CD4-positive, alpha-beta T cell treated with Interleukin-6 for 4 hours (primary cell): ENCODE data around the gene GDI1.

ENCODE experiments used
- DNase-seq: peaks from one replicate; pipeline ENCODE4 v3.0.0-alpha.2; 2020; ENCODE audit warnings: mixed read lengths

GDI1 gene

DNA sequence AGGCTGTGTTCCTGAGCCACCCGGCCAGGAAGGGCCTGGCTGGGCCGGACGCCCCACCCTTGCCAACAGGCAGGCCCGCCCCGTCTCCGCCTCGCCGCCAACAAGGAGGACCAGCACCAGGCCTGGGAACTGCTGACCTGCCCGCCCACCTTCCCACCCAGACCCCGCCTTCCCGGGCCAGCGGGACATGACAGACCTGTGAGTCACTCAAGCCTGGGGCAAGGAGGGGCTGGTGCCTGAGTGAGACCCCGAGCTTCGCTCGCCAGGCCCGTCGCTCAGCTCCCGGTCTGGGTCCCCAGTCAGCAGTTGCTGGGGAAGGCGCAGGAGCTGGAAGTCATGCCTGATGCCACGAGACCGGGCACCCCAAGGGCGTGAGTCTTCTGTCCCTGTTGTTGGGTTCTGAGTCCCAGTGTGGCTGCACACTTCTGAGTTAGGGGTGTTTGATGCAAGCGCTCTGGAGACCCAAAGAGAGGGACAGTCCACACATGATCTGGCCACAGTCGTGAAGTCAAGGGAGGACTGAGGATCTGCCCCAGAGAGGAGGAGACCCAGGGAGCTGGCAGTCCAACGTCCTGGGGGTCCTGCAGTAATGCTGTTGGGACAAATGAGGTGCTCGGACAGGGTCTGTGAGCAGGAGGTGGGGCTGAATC is 27.6 kb upstream of the GDI1 start, which contains the start of gene DNASE1L1:
DNASE1L1 (minus strand) TSS at position 33 of the 650 bp plus-strand sequence. CDS start 3,686 bp downstream, outside the sequence.
- peak; percentile 36 for DNase-seq

DNA sequence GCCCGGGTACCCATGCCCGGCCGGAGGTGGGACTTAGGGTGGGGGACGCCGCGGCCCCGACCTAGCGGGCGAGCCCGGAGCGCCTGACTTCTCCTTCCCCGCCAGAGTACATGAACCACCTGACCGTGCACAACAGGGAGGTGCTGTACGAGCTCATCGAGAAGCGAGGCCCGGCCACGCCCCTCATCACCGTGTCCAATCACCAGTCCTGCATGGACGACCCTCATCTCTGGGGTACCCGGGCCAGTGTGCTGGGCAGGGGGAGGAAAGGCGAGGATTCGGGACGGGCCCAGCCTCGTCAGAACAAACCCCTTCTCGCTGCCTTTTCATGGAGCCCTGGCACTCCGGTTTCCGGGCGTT is 25.0 kb upstream of the GDI1 start:
- peak; percentile 67 for DNase-seq

DNA sequence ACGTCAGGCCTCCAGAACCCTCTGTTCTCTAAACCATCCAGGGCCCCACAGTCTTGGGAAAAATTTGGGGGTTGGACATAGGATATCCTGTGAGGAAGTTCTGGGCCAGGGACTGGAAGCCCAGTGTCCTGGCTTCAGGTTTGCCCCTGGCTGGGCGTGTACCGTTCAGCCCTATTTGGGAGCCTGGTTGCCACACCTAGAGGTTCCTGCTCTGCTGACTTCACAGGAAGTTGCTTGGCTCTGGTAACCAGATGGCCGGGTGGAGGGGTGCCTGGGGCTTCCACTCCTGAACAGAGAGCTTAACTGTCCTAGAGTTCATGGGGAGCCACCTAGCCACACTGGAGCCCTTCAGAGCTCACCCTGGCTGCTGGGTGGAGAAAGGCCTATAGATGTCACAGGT is 24.5 kb upstream of the GDI1 start:
- DNase-seq, result peak; percentile 57

DNA sequence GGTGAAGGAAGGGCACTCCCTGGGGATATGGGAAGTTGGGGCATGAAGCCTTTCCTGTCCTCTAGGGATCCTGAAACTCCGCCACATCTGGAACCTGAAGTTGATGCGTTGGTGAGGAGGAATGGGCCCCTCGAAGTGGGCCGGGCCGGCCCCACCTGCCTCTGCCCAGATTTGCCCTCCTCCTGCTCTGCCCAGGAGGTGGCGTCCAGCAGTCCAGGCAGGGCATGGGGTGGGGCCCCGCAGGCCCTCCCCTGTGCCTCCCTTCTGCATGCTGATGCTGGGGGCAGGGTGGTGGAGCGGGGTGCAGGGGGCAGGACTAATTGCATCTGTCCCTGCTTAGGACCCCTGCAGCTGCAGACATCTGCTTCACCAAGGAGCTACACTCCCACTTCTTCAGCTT is 23.8 kb upstream of the GDI1 start:
- no peak for DNase-seq

DNA sequence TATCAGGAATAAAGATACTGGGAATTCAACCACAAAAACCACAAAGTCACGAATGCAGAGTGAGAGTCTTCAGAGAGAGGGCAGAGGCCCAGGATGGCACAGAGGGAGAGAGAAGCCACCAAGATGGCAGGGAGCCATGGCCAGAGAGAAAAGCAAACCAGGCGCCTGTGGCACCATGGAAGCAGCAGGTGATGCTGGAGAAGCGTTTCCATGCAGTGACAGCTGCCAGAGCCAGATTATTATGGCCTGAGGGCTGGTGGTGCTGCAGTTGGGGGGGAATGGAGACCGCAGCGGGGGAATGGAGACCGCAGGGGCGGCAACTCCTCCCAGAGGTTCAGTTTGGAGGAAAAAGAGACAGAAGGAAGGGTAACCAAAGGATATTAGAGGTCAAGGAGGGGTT is 19.8 kb upstream of the GDI1 start:
- no peak for DNase-seq

DNA sequence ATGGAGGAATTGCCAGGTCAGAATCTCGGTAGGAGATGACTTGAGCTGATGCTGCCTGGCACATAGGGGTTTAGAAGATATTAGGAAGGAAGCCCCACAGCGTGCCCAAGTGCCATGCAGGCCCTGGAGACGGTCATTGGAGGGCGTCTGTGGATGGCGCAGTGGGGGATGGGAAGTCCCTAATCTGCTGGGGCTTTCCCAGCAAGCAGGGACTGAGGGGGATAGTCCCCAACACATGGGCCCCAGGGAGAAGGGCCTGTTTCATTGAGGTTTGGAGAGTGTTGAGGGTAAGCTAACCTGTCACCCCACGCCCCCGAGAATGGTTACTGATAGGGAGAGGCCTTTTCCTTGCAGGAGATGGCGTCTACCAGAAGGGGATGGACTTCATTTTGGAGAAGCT is 17.8 kb upstream of the GDI1 start:
- DNase-seq, result no peak

DNA sequence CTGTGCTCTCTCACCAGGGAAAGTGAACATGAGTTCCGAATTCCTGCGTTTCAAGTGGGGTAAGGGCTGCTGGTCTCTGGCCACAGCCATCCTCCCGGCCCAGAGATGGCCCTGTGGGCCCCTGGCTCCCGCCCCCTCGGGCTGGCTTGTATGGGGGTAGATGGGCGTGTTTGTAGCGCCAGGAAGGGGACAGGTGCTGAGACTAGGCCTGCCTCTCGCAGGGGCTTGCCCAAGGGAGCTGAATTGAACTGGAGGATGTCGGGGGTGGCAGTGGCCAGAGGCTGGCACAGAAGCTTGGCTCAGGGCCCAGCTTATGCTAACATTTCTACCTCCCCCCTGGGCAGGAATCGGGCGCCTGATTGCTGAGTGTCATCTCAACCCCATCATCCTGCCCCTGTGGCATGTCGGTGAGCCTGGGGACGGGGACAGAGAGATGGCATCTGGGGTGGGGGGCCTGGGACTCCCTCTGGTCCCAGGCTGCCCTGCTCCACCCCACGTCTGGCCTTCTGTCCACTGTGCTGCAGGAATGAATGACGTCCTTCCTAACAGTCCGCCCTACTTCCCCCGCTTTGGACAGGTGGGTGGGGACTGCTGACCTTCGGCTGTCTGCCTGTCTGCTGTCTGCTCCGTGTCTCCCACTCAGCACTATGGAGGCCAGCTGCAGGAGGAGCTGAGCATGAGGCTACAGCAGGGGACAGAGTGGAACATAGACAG is 17.1 kb upstream of the GDI1 start:
- no peak for DNase-seq

DNA sequence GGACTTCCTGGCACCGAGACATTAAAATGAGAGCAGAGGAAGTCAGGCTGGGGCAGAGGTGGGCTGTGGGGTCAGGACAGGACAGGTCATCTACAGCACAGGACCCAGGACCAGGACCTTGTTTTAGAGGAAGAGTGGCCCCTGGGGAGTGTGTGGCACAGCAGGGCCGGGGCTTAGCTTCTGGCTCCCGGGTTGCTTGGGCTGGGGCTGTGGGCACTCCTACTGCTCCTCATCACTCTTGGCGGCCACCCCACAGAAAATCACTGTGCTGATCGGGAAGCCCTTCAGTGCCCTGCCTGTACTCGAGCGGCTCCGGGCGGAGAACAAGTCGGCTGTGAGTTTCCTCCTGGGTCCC is 16.6 kb upstream of the GDI1 start:
- no peak for DNase-seq

DNA sequence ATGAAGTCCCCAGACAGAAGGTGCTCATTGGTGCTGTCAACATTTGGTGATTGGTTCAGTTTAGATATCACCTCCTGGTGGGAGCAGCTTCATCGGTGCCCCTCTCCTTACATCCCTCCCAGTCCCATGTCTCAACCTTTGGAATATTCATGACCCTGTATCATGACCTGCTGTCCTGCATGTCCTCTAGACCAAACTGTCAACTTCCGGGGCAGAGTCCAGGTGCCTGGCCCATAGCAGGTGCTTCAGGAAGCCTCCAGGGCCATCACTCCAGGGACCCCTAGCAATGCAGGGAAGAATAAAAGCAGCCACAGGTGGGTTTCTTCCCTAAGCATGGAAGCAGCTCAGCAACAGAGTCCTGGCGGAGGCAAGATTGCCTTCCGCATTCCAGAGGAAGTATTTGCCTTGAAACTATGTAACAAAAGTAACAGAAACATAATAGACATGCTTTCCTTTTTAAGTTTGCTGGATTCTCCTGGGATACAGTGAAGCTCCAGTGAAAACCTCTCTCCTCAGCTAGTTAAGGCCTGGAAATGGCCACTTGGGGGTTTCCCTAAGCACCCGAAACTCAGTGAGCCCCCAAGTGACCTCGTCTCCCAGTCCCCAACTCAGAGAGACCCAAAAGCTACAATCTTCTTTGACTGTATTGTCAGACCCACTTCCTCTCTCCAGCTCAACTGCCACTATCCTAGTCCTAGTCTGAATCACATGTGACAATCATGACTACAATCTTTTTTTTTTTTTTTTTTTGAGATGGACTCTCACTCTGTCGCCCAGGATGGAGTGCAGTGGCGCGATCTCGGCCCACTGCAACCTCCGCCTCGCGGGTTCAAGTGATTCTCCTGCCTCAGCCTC is 9.8 kb upstream of the GDI1 start:
- no peak for DNase-seq

DNA sequence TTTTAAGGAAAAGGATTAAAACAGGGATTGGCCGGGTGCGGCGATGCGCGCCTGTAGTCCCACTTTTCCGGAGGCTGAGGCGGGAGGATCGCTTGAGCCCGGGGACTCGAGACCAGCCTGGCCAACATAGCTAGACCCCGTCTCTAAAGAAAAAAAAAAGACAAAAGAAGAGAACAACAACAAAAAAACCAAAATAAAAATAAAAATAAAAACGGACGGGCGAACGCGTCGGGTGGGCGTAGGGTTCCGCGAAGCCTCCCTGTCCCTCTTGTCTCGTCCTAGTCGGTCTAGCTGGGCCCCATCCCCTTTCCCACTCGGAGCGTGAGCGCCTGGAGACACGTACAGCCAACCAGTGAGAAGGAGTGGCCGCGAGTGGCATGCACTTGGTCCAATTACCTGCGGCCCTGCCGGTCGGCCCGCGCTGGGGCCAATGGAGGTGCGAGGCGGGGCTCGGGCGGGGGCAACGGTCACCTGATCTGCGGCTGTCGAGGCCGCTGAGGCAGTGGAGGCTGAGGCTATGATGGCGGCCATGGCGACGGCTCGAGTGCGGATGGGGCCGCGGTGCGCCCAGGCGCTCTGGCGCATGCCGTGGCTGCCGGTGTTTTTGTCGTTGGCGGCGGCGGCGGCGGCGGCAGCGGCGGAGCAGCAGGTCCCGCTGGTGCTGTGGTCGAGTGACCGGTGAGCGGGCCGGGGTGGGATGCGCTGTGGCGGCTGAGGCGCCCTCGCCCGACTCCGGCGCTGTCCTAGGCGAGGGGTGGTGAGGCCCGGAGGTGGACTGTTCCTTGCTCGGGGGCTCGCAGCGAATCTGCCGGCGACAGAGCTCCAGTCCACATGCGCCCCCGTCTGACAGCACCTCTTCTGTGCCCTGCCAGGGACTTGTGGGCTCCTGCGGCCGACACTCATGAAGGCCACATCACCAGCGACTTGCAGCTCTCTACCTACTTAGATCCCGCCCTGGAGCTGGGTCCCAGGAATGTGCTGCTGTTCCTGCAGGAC is 8.5 kb upstream of the GDI1 start, which contains the start of gene ATP6AP1:
ATP6AP1 (plus strand) TSS at position 502 of the 996 bp plus-strand sequence; CDS start at position 518, 16 bp downstream.
- DNase-seq, result peak; percentile 89

DNA sequence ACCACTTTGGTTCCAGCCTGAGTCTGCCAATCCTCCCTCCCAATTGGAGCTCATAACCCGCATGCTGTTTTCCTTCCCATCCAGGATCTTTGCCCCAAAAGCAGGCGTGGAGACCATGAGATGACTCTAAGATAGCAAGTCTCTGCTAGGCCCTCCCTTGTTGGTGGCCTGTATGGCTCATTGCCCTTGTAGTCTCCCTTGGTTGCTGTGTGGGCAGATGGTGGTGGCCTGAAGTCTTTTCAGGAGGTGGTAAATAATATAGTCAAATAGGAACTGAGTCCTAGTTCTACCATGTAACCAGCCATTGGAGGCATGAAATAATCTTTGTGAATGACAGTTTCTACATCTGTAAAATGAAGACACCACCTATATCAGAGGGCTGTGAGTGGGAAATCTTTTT is 7.2 kb upstream of the GDI1 start:
- no peak for DNase-seq

DNA sequence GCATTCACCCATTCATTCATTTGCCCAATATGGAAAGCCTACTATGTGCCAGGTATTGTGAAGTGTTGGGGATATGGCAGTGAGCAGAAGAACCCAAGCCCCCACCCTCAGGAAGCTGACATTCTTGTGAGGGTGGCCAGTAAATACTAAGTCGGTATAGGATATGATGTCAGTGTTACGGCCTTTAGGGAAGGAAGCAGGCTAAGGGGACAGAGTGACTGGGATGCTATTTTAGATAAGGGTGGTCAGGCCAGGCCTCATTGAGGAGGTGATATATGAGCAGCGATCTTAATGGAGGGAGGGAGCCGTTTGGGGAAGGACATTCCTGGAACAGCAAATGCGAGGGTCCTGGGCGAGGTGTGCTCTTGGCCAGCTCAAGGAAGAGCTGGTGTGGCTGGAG is 6.5 kb upstream of the GDI1 start:
- no peak for DNase-seq

DNA sequence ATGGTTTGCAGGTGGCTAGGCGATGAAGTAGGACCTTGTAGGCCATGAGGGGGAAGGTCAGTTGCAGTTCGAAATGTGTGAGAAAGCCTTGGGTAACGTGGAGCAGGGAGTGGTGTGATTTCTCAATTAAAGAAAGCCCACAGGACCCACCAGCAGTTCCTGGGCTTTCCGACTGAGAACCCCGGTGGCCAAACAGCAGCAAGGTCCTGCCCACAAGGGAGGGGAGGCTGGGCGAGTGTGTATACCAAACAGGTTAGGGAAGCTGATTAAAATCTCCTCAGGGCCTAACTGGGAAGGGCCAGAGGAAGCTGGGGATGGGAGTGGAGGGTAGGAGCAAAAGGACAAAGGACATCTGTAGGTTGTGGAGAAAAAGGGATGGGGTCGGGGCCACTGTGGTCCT is 6.0 kb upstream of the GDI1 start:
- no peak for DNase-seq

DNA sequence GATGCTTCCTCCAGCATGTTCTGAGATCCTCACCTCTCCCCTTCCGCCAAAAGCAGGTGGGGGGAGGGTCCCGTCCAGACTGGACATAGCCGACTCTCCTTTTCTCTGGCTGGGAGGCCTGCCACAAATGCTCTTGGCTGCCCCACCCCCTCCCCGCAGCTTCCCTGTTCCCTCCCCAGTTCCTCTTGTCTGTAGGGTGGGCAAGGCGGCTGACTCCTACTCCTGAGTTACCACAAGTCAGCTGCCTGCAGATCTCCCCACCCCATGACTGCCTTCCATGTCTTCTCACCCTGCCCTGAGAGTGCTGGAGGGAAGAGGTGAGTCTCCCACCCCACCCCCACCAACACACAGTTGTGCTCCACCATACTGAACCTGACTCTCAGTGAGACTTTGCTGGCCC is 5.6 kb upstream of the GDI1 start:
- no peak for DNase-seq

DNA sequence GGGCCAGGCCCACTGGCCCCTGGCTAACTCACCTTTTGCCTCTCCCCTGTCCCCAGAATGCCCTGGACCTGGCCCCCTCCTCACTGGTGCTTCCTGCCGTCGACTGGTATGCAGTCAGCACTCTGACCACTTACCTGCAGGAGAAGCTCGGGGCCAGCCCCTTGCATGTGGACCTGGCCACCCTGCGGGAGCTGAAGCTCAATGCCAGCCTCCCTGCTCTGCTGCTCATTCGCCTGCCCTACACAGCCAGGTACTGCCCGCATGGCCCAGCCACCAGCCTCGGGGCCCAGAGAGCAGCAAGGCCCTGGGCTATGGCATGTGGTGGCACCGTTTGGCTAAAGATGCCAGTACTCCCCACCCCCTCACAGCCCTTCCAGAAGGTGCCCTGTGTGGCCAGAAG is 4.7 kb upstream of the GDI1 start:
- no peak for DNase-seq

DNA sequence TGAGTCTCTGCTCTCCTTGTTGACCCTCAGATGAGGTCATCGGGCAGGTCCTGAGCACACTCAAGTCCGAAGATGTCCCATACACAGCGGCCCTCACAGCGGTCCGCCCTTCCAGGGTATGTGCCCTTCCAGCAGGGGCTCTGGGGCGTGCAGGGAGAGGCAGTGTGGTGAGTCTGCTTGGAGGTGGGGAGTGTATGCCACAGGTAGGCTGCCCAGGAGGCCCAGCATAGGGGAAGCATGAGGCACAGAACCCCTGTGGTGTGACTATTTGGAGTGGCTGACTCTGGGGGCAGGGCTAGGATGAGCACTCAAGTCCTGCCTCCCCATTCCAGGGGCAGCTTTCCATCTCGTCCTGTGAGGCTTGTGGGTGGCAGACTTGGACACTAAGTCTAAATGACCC is 3.3 kb upstream of the GDI1 start:
- no peak for DNase-seq

DNA sequence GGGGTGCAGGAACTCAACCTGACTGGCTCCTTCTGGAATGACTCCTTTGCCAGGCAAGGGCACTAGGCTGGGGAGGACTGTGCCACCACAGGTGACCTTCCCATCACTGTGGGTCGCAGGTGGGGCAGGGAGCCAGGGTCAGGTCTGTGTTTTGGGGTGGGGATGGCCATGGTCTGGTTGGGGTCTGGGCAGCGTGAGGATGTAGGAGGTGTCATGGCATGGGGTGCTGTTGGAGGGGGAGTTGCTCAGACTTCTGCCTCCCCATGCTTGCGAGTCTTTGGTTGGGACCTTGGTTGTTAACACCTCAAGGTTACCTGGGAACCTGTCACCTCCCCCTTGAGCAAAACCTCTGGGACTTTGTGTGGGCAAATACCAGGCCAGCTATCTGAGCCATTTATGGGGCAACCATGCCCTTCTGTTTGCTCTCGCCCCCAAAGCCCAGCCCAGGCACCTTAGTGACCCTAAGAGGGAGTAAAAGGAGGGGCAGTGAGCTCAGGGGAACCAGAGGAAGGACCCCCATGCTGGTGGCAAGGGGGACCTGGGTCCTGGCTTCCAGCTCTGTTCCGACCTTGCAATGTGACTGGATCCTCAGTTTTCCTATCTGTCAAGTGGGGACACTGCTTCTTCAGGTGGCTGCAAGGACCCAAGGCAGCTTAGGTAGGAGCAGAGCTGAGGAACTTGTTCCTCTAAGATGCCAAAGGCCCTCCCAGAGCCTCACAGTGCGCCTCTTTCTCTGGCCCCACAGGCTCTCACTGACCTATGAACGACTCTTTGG is 2.4 kb upstream of the GDI1 start:
- DNase-seq, result no peak

DNA sequence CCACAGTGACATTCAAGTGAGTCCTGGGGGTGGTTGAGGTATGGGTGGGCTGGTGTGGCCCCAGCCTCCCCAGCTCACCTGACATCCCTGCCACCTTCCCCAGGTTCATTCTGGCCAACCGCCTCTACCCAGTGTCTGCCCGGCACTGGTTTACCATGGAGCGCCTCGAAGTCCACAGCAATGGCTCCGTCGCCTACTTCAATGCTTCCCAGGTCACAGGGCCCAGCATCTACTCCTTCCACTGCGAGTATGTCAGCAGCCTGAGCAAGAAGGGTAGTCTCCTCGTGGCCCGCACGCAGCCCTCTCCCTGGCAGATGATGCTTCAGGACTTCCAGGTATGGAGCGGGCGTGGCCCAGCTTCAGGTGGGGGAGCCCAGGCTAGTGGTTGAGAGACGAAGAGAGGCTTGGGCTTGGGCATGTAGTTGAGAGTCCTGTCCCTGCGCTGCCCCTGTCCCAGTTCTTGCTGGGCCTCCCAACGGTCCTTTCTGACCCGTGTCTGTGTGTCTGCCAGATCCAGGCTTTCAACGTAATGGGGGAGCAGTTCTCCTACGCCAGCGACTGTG is 1.7 kb upstream of the GDI1 start:
- no peak for DNase-seq

DNA sequence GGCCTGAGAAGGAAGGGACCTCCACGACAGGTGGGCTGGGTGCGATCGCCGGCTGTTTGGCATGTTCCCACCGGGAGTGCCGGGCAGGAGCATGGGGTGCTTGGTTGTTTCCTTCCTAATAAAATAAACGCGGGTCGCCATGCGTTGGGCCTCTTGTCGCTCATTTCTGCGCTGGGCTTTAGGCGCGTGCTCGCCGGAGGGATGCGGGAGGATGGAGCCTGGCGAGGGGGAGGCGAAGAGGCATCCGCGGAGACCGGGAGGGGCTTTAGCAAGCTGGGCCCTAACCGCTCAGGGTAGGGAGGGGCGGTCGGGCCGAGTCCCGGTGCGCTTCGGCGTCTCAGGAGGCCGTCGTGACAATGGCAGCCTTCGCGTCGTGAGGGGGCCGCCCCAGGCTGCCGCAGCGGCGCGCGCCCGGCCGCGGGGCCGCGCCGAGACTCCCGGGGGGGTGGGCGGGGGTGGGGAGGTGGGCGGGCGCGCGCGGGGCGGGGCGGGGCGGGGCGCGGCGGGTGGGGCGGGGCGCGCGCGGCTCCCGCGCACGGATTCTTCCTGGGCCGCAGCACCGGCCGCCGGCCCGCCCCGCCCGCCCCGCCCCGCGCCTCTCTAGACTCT is 476 bp upstream of the GDI1 start:
- peak; percentile 58 for DNase-seq

DNA sequence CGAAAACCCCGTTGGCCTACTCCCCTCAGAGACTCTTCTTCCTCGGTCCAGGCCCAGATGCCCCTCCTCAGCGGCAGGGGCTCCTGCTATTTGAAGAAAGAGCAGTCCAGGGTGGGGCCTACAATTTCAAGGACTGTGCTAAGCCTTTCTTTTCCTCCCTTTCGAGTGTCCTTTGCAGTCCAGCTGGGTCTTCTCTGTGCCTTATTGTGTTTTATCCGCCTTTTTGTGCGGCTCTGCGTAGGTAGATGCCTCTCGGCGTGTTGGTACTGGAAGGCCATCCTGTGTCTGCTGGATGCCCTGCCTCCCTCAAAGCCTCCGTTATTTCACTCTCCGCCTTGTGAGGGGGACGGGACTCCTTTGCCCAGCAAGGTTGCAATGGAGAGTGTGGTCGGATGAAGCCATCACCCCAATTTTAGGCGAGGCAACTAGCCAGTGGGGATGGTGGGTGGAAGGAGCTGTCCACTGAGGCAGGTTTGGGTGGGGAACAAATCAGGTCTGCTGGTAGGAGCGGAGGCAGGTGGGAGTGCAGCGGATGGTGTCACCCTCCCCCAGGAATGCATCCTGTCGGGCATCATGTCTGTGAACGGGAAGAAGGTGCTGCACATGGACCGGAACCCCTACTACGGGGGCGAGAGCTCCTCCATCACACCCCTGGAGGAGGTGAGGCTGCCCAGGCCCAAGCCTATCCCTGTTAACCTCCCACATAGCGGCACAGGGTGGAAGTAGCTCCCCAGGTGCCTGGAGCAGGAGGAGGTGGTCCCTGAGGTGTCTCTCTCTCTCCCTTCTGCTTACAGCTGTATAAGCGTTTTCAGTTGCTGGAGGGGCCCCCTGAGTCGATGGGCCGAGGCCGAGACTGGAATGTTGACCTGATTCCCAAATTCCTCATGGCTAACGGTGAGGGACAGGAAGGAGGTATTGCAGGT is 1.3 kb downstream of the GDI1 start:
- no peak for DNase-seq
